HepG2 (cell line): ENCODE data around the gene HEXIM1. TPM values are rescaled to one million over a fixed set of nuclear protein-coding genes. Genes with fewer than 3 reads are reported as not detected.

Experiments used
- ATAC-seq: fragments of 200-7000 bp; cut with Tn5 transposase; 3 replicates; pipeline ENCODE4 v1.9.1; 2020; ENCODE audit warnings: mild to moderate bottlenecking, moderate library complexity
- BruUV-seq: library from RNA; stranded (reverse); fragments of 400-500 nt; replicated peaks from 2 replicates; lab custom pipeline; 2021; lab: Mats Ljungman, UMichigan
- CTCF ChIA-PET: fragments of 300-600 bp; formaldehyde crosslinking; extraction: SDS; loops from one replicate; lab custom pipeline; 2021; ENCODE audit warnings: low total read pairs, inconsistent platforms, low intra/inter-chr PET ratio; lab: Yijun Ruan, JAX
- POLR2A ChIA-PET: fragments of 350-600 bp; sonication (Branson Sonifier 250); formaldehyde crosslinking; loops from one replicate; lab custom pipeline; 2020; ENCODE audit warnings: antibody characterized with exemption, inconsistent platforms; lab: Yijun Ruan, JAX
- DNase-seq: peaks from one replicate; pipeline ENCODE4 v3.0.0-alpha.2; 2015; ENCODE audit warnings: low spot score
- FAIRE-seq: peaks from 3 replicates; lab custom pipeline; 2011; peaks lifted over from hg19 to GRCh38; lab: Jason Lieb, UNC
- H2AFZ ChIP-seq: one replicate; pipeline ENCODE4 v1.6.1; 2011; ENCODE audit warnings: low read length, inconsistent platforms
- H3K27ac ChIP-seq: fragments of 300-600 bp; 3 replicates; pipeline ENCODE4 v1.8.0; 2011; ENCODE audit warnings: mixed run types, mild to moderate bottlenecking, mixed read lengths, low read length, inconsistent platforms; ENCODE audit not compliant: insufficient read depth; ENCODE audit errors: extremely low read length
- H3K27me3 ChIP-seq, 2 experiments: fragments of 200-600 bp in 1 of 2; 2 replicates in 1 of 2; 3 replicates in 1 of 2; pipeline versions ENCODE4 v1.6.0 to v1.8.0; 2011; ENCODE audit warnings: low read length in 2 of 2, mild to moderate bottlenecking in 2 of 2, moderate library complexity in 2 of 2, inconsistent platforms in 1 of 2; ENCODE audit not compliant: insufficient read depth in 2 of 2, control insufficient read depth in 1 of 2
- H3K36me3 ChIP-seq, 2 experiments: fragments of 200-600 bp in 1 of 2; replicated peaks in 1 of 2; 2 replicates in 1 of 2; 3 replicates in 1 of 2; pipeline versions ENCODE4 v1.5.1 to v1.8.0; 2011; ENCODE audit warnings: low read length in 2 of 2, inconsistent platforms in 1 of 2; ENCODE audit not compliant: insufficient read depth in 2 of 2, control insufficient read depth in 1 of 2
- H3K4me1 ChIP-seq: 2 replicates; pipeline ENCODE4 v1.5.1; 2012; ENCODE audit warnings: low read length, inconsistent platforms; ENCODE audit not compliant: insufficient read depth
- H3K4me2 ChIP-seq: 2 replicates; pipeline ENCODE4 v1.6.0; 2011; ENCODE audit warnings: low read depth, low read length, inconsistent platforms
- H3K4me3 ChIP-seq, 3 experiments: fragments of 200-600 bp in 1 of 3; sonication (generic), shearing (Covaris generic) in 1 of 3; replicated peaks in 1 of 3; 2 replicates each; pipeline ENCODE4 v1.5.1; 2011 to 2016; ENCODE audit warnings: low read length in 3 of 3, inconsistent platforms in 2 of 3, low read depth in 2 of 3, mild to moderate bottlenecking in 2 of 3, control low read depth in 1 of 3, mixed read lengths in 1 of 3; ENCODE audit not compliant: insufficient read depth in 1 of 3
- H3K79me2 ChIP-seq: one replicate; pipeline ENCODE4 v1.6.1; 2011; ENCODE audit warnings: low read length, inconsistent platforms; ENCODE audit not compliant: insufficient read depth
- H3K9ac ChIP-seq: 2 replicates; pipeline ENCODE4 v1.6.0; 2011; ENCODE audit warnings: mild to moderate bottlenecking, low read depth, low read length, inconsistent platforms; ENCODE audit not compliant: insufficient read depth
- H3K9me3 ChIP-seq: 2 replicates; pipeline ENCODE4 v1.5.1; 2012; ENCODE audit warnings: mild to moderate bottlenecking, low read length
- H4K20me1 ChIP-seq: 2 replicates; pipeline ENCODE4 v1.6.0; 2011; ENCODE audit warnings: inconsistent platforms, mild to moderate bottlenecking, low read length, moderate library complexity; ENCODE audit not compliant: insufficient read depth
- CENPX ChIP-seq: sonication (generic); formaldehyde crosslinking; IDR thresholded peaks from 2 replicates; pipeline ENCODE4 v1.9.0; 2021; ENCODE audit warnings: mild to moderate bottlenecking, missing genetic modification reagents, moderate library complexity
- FLYWCH1 ChIP-seq: sonication (generic); formaldehyde crosslinking; IDR thresholded peaks from 2 replicates; pipeline ENCODE4 v1.8.1; 2023; ENCODE audit warnings: mild to moderate bottlenecking, missing genetic modification reagents
- NFYC ChIP-seq: IDR thresholded peaks from 2 replicates; pipeline ENCODE4 v1.6.1; 2016; ENCODE audit warnings: missing genetic modification reagents, missing compliant biosample characterization
- SALL2 ChIP-seq: sonication (generic); formaldehyde crosslinking; IDR thresholded peaks from 2 replicates; pipeline ENCODE4 v1.8.1; 2023; ENCODE audit warnings: mild to moderate bottlenecking, missing genetic modification reagents, inconsistent platforms
- SAP130 ChIP-seq: IDR thresholded peaks from 2 replicates; pipeline ENCODE4 v1.6.1; 2016; ENCODE audit warnings: low read depth
- SRSF1 ChIP-seq: fragments of 200-400 bp; formaldehyde crosslinking; optimal IDR thresholded peaks from 2 replicates; pipeline ENCODE3; 2017; ENCODE audit warnings: mild to moderate bottlenecking, low read depth, low read length, moderate library complexity
- TBX2 ChIP-seq: sonication (generic); formaldehyde crosslinking; IDR thresholded peaks from 2 replicates; pipeline ENCODE4 v1.5.0; 2020; ENCODE audit warnings: missing genetic modification reagents, mild to moderate bottlenecking, borderline replicate concordance
- TEF ChIP-seq: sonication (generic); formaldehyde crosslinking; IDR thresholded peaks from 2 replicates; pipeline ENCODE4 v1.5.0; 2020; ENCODE audit warnings: missing genetic modification reagents
- ZNF232 ChIP-seq: sonication (generic); formaldehyde crosslinking; IDR thresholded peaks from 2 replicates; pipeline ENCODE4 v1.4.0; 2020; ENCODE audit warnings: missing genetic modification reagents, borderline replicate concordance
- ZNF296 ChIP-seq: sonication (generic); formaldehyde crosslinking; conservative IDR thresholded peaks from 2 replicates; pipeline ENCODE4 v1.5.0; 2020; ENCODE audit warnings: mild to moderate bottlenecking, missing genetic modification reagents
- ZNF44 ChIP-seq: sonication (generic); formaldehyde crosslinking; IDR thresholded peaks from 2 replicates; pipeline ENCODE4 v1.5.1; 2020; ENCODE audit warnings: mild to moderate bottlenecking, missing genetic modification reagents
- ZNF510 ChIP-seq: sonication (generic); formaldehyde crosslinking; IDR thresholded peaks from 2 replicates; pipeline ENCODE4 v1.4.0; 2020; ENCODE audit warnings: low read depth, mild to moderate bottlenecking, missing genetic modification reagents
- ZNF552 ChIP-seq: sonication (generic); formaldehyde crosslinking; IDR thresholded peaks from 2 replicates; pipeline ENCODE4 v1.9.0; 2022; ENCODE audit warnings: missing genetic modification reagents, mild to moderate bottlenecking, borderline replicate concordance
- ZNF576 ChIP-seq: sonication (generic); formaldehyde crosslinking; IDR thresholded peaks from 2 replicates; pipeline ENCODE4 v1.4.0; 2020; ENCODE audit warnings: mild to moderate bottlenecking, missing genetic modification reagents
- ZNF660 ChIP-seq: sonication (generic); formaldehyde crosslinking; IDR thresholded peaks from 2 replicates; pipeline ENCODE4 v1.5.1; 2020; ENCODE audit warnings: mild to moderate bottlenecking, low read depth, missing genetic modification reagents, borderline replicate concordance
- WGBS: methylation state at CpG from one replicate; pipeline ENCODE4 v1.1.6; 2017; ENCODE audit warnings: low lambda C conversion rate; 5-methylcytosine and 5-hydroxymethylcytosine counted together
- in situ Hi-C: cut with HindIII; loops from 2 replicates; pipeline ENCODE4 v1.10.0; 2017; ENCODE audit warnings: low pct_unique_long_range_greater_than_20kb; ENCODE audit not compliant: extremely low pct_ligation_motif_present
- intact Hi-C: fragments of 100-400 bp; cut with micrococcal nuclease; formaldehyde crosslinking; loops from one replicate; pipeline ENCODE4 v1.10.0; 2022; ENCODE audit not compliant: unreplicated experiment
- polyA plus RNA-seq, 8 experiments: library from polyadenylated mRNA; depleted of rRNA in 3 of 8; stranded (reverse) in 7 of 8; unstranded in 1 of 8; fragments of >200 nt; fragmentation: Illumina TruSeq in 4 of 8; extraction: Trizol in 4 of 8; gene quantifications; 2 replicates each; pipeline versions ENCODE4 v1.2.1 to v1.2.3, GENCODE V29; 2011 to 2016; ENCODE audit warnings: low read depth in 4 of 8, missing spikeins in 1 of 8, mixed read lengths in 1 of 8; ENCODE audit not compliant: insufficient read depth in 1 of 8
- total RNA-seq, 5 experiments: library from RNA; depleted of rRNA; stranded (reverse); fragments of >200 nt; fragmentation: Illumina TruSeq; extraction: Trizol; gene quantifications; 2 replicates each; pipeline ENCODE4 v1.2.3, GENCODE V29; 2016; ENCODE audit warnings: low read depth in 1 of 5
- TF ChIP-seq, protein P1 (sequence below): sonication (generic); formaldehyde crosslinking; IDR thresholded peaks from 2 replicates; pipeline ENCODE4 v1.5.0; 2020; ENCODE audit warnings: mild to moderate bottlenecking, missing genetic modification reagents
- TF ChIP-seq, protein P2 (sequence below): IDR thresholded peaks from 2 replicates; pipeline ENCODE4 v1.6.1; 2016; ENCODE audit warnings: missing biosample characterization, missing genetic modification reagents, low read depth

Gene HEXIM1
- total and polyA plus RNA-seq, 2 of the 13 experiments (the other 11 are each of a cell fraction or from before 2014, with no cell fraction given) = 10.5 to 16.6 TPM

DNA sequence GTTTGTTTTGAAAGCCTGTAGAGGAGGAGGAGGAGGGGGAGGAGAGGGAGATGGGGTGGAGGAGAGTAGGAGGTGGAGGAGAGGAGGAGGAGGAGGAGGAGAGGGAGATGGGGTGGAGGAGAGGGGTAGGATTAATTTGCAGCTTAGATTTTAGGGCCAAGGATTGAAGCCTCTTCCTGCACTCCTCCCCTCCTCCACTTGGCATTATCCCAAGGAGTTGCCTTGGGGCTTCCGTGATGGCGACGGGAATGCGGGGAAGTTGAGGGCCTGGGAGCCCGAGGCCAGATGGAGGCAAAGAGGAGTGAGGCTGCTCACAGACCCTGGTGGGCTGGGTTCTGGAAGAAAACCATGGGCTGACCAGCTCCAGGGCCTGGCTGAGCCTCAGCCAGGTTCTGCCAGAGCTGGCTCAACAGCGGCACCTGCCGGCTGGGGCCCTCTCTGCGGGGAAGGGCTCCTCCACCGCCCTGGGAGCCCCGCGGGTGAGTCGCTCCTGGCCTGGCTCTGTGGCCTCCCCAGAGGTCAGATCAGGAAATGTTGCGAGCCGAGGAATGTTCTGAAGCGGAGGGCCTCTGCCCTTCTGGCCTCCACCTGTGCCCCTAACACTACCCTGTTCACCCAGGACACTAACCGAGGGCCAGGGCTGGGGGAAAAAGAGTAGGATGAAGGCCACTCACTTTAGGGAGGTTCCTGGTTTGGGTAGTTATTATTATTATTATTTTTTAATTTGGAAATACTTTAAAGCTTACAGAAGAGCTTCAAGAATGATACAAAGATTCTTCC is 49.5 kb downstream of the HEXIM1 start:
- Histone ChIP-seq H3K79me2 (no peaks in the 10 kb centered on the region), H3K9me3 (no peaks in the 10 kb centered on the region), H3K4me1 (peaks cover 71% of the 10 kb centered on the region), H2AFZ (peak overlapping the region; percentile 68), H3K4me3 (peak overlapping the region; percentile 33 to 63 (median 41); a peak in 5 of 6 replicates), H3K27ac (peak overlapping the region; percentile 39), H3K36me3 (no peaks in the 10 kb centered on the region), H3K9ac (peak overlapping the region; percentile 70), H3K4me2 (peak overlapping the region; percentile 93), H4K20me1 (no peaks in the 10 kb centered on the region), H3K27me3 (no peaks in the 10 kb centered on the region)
- in situ Hi-C loops = loop anchor here (5.0 kb wide), 1 partner anchor 50 kb away; the partner anchor contains the start of gene HEXIM1
- FAIRE-seq (peak; percentile 76), DNase-seq (peak; percentile 92), ATAC-seq (peak; percentile 91)
- BruUV-seq = no TSS peak
- intact Hi-C loops = loop anchor here (1.0 to 2.0 kb wide), 4 partner anchors 37 to 62 kb away; partner anchors contain the start of genes ACBD4 and HEXIM2
- CTCF ChIA-PET = interaction anchor here (0.9 to 8.1 kb wide), 8 partner anchors 15 to 63 kb away, joined by 3 to 303 read pairs (median 8); partner anchors contain the start of genes ACBD4, HEXIM1, HEXIM2 and PLCD3
- POLR2A ChIA-PET = interaction anchor here (0.6 to 12.2 kb wide), 17 partner anchors 15 to 812 kb away, joined by 3 to 551 read pairs (median 3); partner anchors contain the start of genes ACBD4, HEXIM1 and HEXIM2
- WGBS = 0% methylated on average over 10 of the region's 16 CpGs
- peak; percentile 82 for TF ChIP-seq SAP130 (CRISPR knock-in tag)
- no peak for TF ChIP-seq CENPX (CRISPR knock-in tag)
- TF ChIP-seq ZNF232 (CRISPR knock-in tag) = peak; percentile 70; the same call in 1 of the 2 replicates
- TF ChIP-seq NFYC (CRISPR knock-in tag) = peak; percentile 64
- TF ChIP-seq, protein P1, sequence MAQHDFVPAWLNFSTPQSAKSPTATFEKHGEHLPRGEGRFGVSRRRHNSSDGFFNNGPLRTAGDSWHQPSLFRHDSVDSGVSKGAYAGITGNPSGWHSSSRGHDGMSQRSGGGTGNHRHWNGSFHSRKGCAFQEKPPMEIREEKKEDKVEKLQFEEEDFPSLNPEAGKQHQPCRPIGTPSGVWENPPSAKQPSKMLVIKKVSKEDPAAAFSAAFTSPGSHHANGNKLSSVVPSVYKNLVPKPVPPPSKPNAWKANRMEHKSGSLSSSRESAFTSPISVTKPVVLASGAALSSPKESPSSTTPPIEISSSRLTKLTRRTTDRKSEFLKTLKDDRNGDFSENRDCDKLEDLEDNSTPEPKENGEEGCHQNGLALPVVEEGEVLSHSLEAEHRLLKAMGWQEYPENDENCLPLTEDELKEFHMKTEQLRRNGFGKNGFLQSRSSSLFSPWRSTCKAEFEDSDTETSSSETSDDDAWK (CRISPR knock-in tag) = no peak
- no peak for TF ChIP-seq ZNF296 (CRISPR knock-in tag)
- no peak for TF ChIP-seq ZNF576 (CRISPR knock-in tag)
- TF ChIP-seq, protein P2, sequence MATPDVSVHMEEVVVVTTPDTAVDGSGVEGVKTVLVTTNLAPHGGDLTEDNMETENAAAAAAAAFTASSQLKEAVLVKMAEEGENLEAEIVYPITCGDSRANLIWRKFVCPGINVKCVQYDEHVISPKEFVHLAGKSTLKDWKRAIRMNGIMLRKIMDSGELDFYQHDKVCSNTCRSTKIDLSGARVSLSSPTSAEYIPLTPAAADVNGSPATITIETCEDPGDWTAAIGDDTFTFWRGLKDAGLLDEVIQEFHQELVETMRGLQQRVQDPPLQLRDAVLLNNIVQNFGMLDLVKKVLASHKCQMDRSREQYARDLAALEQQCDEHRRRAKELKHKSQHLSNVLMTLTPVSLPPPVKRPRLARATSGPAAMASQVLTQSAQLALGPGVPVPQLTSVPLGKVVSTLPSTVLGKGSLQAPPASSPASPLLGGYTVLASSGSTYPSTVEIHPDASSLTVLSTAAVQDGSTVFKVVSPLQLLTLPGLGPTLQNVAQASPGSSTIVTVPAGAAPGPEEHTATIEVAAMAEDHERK (CRISPR knock-in tag) = peak; percentile 39; the same call in 1 of the 2 replicates
- peak; percentile 88; the same call in 1 of the 2 replicates for TF ChIP-seq ZNF44 (CRISPR knock-in tag)
- TF ChIP-seq TBX2 (CRISPR knock-in tag) = peak; percentile 91
- no peak for TF ChIP-seq SRSF1
- TF ChIP-seq FLYWCH1 = no peak
- TF ChIP-seq ZNF660 (CRISPR knock-in tag) = peak; percentile 73; the same call in 1 of the 2 replicates
- TF ChIP-seq SALL2 (CRISPR knock-in tag) = peak; percentile 80
- TF ChIP-seq ZNF510 = peak; percentile 87; the same call in 1 of the 2 replicates
- TF ChIP-seq TEF (CRISPR knock-in tag) = no peak
- 0 out of 2 replicates have a peak, but pooled peaks have one; percentile 57 for TF ChIP-seq ZNF552 (CRISPR knock-in tag)
